Fibroblast of mammary gland (primary cell): ENCODE data around the gene SLC7A14.

Experiments used
- DNase-seq: peaks from one replicate; pipeline ENCODE4 v3.0.0-alpha.2; 2010; ENCODE audit warnings: low read depth
- H3K4me3 ChIP-seq: 2 replicates; pipeline ENCODE4 v1.5.1; 2011; ENCODE audit warnings: low read depth, mild to moderate bottlenecking, low read length, moderate library complexity; ENCODE audit not compliant: control insufficient read depth
- CTCF ChIP-seq: conservative IDR thresholded peaks from 2 replicates; pipeline ENCODE4 v1.5.1; 2011; ENCODE audit warnings: low read depth, low read length, inconsistent platforms; ENCODE audit not compliant: control insufficient read depth, insufficient read depth

The SLC7A14 gene

GRCh38 chr3:170417090-170417489 lies 168.8 kb downstream of the SLC7A14 start:
- no peak for DNase-seq
- no peak for TF ChIP-seq CTCF
- no peak overlapping the region for H3K4me3 ChIP-seq

GRCh38 chr3:170414202-170414663 lies 171.6 kb downstream of the SLC7A14 start:
- DNase-seq: peak; percentile 95
- H3K4me3 ChIP-seq: no peak overlapping the region
- TF ChIP-seq CTCF: peak; percentile 100

GRCh38 chr3:170413291-170413690 lies 172.6 kb downstream of the SLC7A14 start:
- H3K4me3 ChIP-seq: no peak overlapping the region
- no peak for TF ChIP-seq CTCF
- DNase-seq: no peak

GRCh38 chr3:170410428-170411029 lies 175.3 kb downstream of the SLC7A14 start:
- no peak overlapping the region for H3K4me3 ChIP-seq
- TF ChIP-seq CTCF: peak; percentile 69
- peak; percentile 56 for DNase-seq
